Measurements from ENCODE around the gene EIF4G1.
A peak's percentile ranks its signal among the peaks of the same experiment; 100 is the strongest.

The EIF4G1 gene

GRCh38 chr3:184348057-184348382 lies 33.6 kb downstream of the EIF4G1 start:
- Histone ChIP-seq H3K27me3 (replicated peaks in 2 of 5; ENCODE audit: control insufficient read depth in 4 of 5, insufficient read depth in 5 of 5, low read length in 4 of 5) (no peaks in the 10 kb centered on the region), H3K9me3 (ENCODE audit: control extremely low read depth in 1 of 5, control insufficient read depth in 4 of 5, insufficient read depth in 2 of 5, low read depth in 1 of 5, low read length in 4 of 5) (no peaks in the 10 kb centered on the region), H3K36me3 (ENCODE audit: control insufficient read depth in 4 of 4, insufficient read depth in 4 of 4, low read length in 3 of 4) (peaks cover 0 to 12% (median 5%) of the 10 kb centered on the region in 4 experiments), H3K4me1 (ENCODE audit: control extremely low read depth in 1 of 4, control insufficient read depth in 4 of 4, insufficient read depth in 4 of 4, low read length in 3 of 4) (peaks cover 0 to 23% (median 10%) of the 10 kb centered on the region in 4 experiments), H3K27ac (ENCODE audit: insufficient read depth in 1 of 2, low read depth in 1 of 2, low read length in 2 of 2, poor library complexity in 1 of 2, severe bottlenecking in 2 of 2) (peak overlapping the region in 1 of 2 experiments; percentile 67), H3K4me3 (ENCODE audit: control insufficient read depth in 1 of 7, extremely low read depth in 1 of 7, insufficient read depth in 4 of 7, low read depth in 2 of 7, low read length in 6 of 7) (no peak overlapping the region)
- DNase-seq = no peak
- CTCF ChIA-PET = interaction anchor here (1.2 to 2.5 kb wide), 7 partner anchors 10 to 194 kb away, joined by 3 to 13 read pairs (median 5); partner anchors contain the start of gene FAM131A
- WGBS (ENCODE audit: insufficient coverage) = 97% methylated on average over 4 of the region's 4 CpGs
- POLR2A ChIA-PET = no interaction called here

GRCh38 chr3:184349563-184350470 lies 35.4 kb downstream of the EIF4G1 start:
- POLR2A ChIA-PET = no interaction called here
- no peak overlapping the region for H3K27ac ChIP-seq (ENCODE audit: insufficient read depth in 1 of 2, low read depth in 1 of 2, low read length in 2 of 2, poor library complexity in 1 of 2, severe bottlenecking in 2 of 2)
- H3K27me3 ChIP-seq (replicated peaks in 2 of 5; ENCODE audit: control insufficient read depth in 4 of 5, insufficient read depth in 5 of 5, low read length in 4 of 5) = no peaks in the 10 kb centered on the region
- no peak overlapping the region for H3K4me3 ChIP-seq (ENCODE audit: control insufficient read depth in 1 of 7, extremely low read depth in 1 of 7, insufficient read depth in 4 of 7, low read depth in 2 of 7, low read length in 6 of 7)
- WGBS (ENCODE audit: insufficient coverage) = 98% methylated on average over 9 of the region's 10 CpGs
- peaks cover 0 to 23% (median 10%) of the 10 kb centered on the region in 4 experiments for H3K4me1 ChIP-seq (ENCODE audit: control extremely low read depth in 1 of 4, control insufficient read depth in 4 of 4, insufficient read depth in 4 of 4, low read length in 3 of 4)
- H3K36me3 ChIP-seq (ENCODE audit: control insufficient read depth in 4 of 4, insufficient read depth in 4 of 4, low read length in 3 of 4) = peaks cover 0 to 12% (median 1%) of the 10 kb centered on the region in 4 experiments
- no peak for DNase-seq
- CTCF ChIA-PET = interaction anchor here (1.0 to 2.5 kb wide), 8 partner anchors 7 to 192 kb away, joined by 3 to 13 read pairs (median 4); partner anchors contain the start of gene FAM131A
- H3K9me3 ChIP-seq (ENCODE audit: control extremely low read depth in 1 of 5, control insufficient read depth in 4 of 5, insufficient read depth in 2 of 5, low read depth in 1 of 5, low read length in 4 of 5) = no peaks in the 10 kb centered on the region

GRCh38 chr3:184350618-184351017 lies 36.2 kb downstream of the EIF4G1 start:
- Histone ChIP-seq H3K27me3 (replicated peaks in 2 of 5; ENCODE audit: control insufficient read depth in 4 of 5, insufficient read depth in 5 of 5, low read length in 4 of 5) (no peaks in the 10 kb centered on the region), H3K4me1 (ENCODE audit: control extremely low read depth in 1 of 4, control insufficient read depth in 4 of 4, insufficient read depth in 4 of 4, low read length in 3 of 4) (peaks cover 0 to 21% (median 10%) of the 10 kb centered on the region in 4 experiments), H3K4me3 (ENCODE audit: control insufficient read depth in 1 of 7, extremely low read depth in 1 of 7, insufficient read depth in 4 of 7, low read depth in 2 of 7, low read length in 6 of 7) (no peak overlapping the region), H3K36me3 (ENCODE audit: control insufficient read depth in 4 of 4, insufficient read depth in 4 of 4, low read length in 3 of 4) (peaks cover 0 to 12% (median 1%) of the 10 kb centered on the region in 4 experiments), H3K27ac (ENCODE audit: insufficient read depth in 1 of 2, low read depth in 1 of 2, low read length in 2 of 2, poor library complexity in 1 of 2, severe bottlenecking in 2 of 2) (no peak overlapping the region), H3K9me3 (ENCODE audit: control extremely low read depth in 1 of 5, control insufficient read depth in 4 of 5, insufficient read depth in 2 of 5, low read depth in 1 of 5, low read length in 4 of 5) (no peaks in the 10 kb centered on the region)
- ChIA-PET CTCF (interaction anchor here (0.6 to 2.0 kb wide), 4 partner anchors 8 to 21 kb away, joined by 3 to 4 read pairs (median 3); partner anchors contain the start of gene FAM131A), POLR2A (no interaction called here)
- DNase-seq = no peak
- WGBS (ENCODE audit: insufficient coverage) = 100% methylated on average over 5 of the region's 6 CpGs

GRCh38 chr3:184351511-184352148 lies 37.2 kb downstream of the EIF4G1 start:
- H3K36me3 ChIP-seq (ENCODE audit: control insufficient read depth in 4 of 4, insufficient read depth in 4 of 4, low read length in 3 of 4) = peaks cover 0 to 12% (median 1%) of the 10 kb centered on the region in 4 experiments
- CTCF ChIA-PET = interaction anchor here (0.6 to 3.9 kb wide), 8 partner anchors 9 to 199 kb away, joined by 3 to 29 read pairs (median 3); partner anchors contain the start of gene FAM131A
- no peak for DNase-seq
- H3K27me3 ChIP-seq (replicated peaks in 2 of 5; ENCODE audit: control insufficient read depth in 4 of 5, insufficient read depth in 5 of 5, low read length in 4 of 5) = no peaks in the 10 kb centered on the region
- peaks cover 0 to 17% (median 10%) of the 10 kb centered on the region in 4 experiments for H3K4me1 ChIP-seq (ENCODE audit: control extremely low read depth in 1 of 4, control insufficient read depth in 4 of 4, insufficient read depth in 4 of 4, low read length in 3 of 4)
- H3K4me3 ChIP-seq (ENCODE audit: control insufficient read depth in 1 of 7, extremely low read depth in 1 of 7, insufficient read depth in 4 of 7, low read depth in 2 of 7, low read length in 6 of 7) = no peak overlapping the region
- H3K9me3 ChIP-seq (ENCODE audit: control extremely low read depth in 1 of 5, control insufficient read depth in 4 of 5, insufficient read depth in 2 of 5, low read depth in 1 of 5, low read length in 4 of 5) = no peaks in the 10 kb centered on the region
- 94% methylated on average over 8 of the region's 9 CpGs for WGBS (ENCODE audit: insufficient coverage)
- H3K27ac ChIP-seq (ENCODE audit: insufficient read depth in 1 of 2, low read depth in 1 of 2, low read length in 2 of 2, poor library complexity in 1 of 2, severe bottlenecking in 2 of 2) = no peak overlapping the region
- POLR2A ChIA-PET = no interaction called here

- POLR2A ChIA-PET = no interaction called here
- WGBS (ENCODE audit: insufficient coverage) = 96% methylated on average over 14 of the region's 15 CpGs
These were observed 37.9 kb downstream of the EIF4G1 start for GRCh38 chr3:184352149-184352785.

GRCh38 chr3:184352897-184353545 lies 38.6 kb downstream of the EIF4G1 start:
- H3K27me3 ChIP-seq (replicated peaks in 2 of 5; ENCODE audit: control insufficient read depth in 4 of 5, insufficient read depth in 5 of 5, low read length in 4 of 5) = no peaks in the 10 kb centered on the region
- peaks cover 0 to 8% (median 2%) of the 10 kb centered on the region in 4 experiments for H3K4me1 ChIP-seq (ENCODE audit: control extremely low read depth in 1 of 4, control insufficient read depth in 4 of 4, insufficient read depth in 4 of 4, low read length in 3 of 4)
- H3K4me3 ChIP-seq (ENCODE audit: control insufficient read depth in 1 of 7, extremely low read depth in 1 of 7, insufficient read depth in 4 of 7, low read depth in 2 of 7, low read length in 6 of 7) = no peak overlapping the region
- H3K36me3 ChIP-seq (ENCODE audit: control insufficient read depth in 4 of 4, insufficient read depth in 4 of 4, low read length in 3 of 4) = peaks cover 0 to 12% (median 2%) of the 10 kb centered on the region in 4 experiments
- H3K9me3 ChIP-seq (ENCODE audit: control extremely low read depth in 1 of 5, control insufficient read depth in 4 of 5, insufficient read depth in 2 of 5, low read depth in 1 of 5, low read length in 4 of 5) = no peaks in the 10 kb centered on the region
- POLR2A ChIA-PET = no interaction called here
- CTCF ChIA-PET = interaction anchor here (0.9 to 3.9 kb wide), 18 partner anchors 8 to 192 kb away, joined by 3 to 29 read pairs (median 4); partner anchors contain the start of gene FAM131A
- DNase-seq = no peak
- H3K27ac ChIP-seq (ENCODE audit: insufficient read depth in 1 of 2, low read depth in 1 of 2, low read length in 2 of 2, poor library complexity in 1 of 2, severe bottlenecking in 2 of 2) = no peak overlapping the region
- 100% methylated on average over 5 of the region's 11 CpGs for WGBS (ENCODE audit: insufficient coverage)

More at GRCh38 chr3:184352149-184352785, 37.9 kb downstream of the EIF4G1 start:
- Histone ChIP-seq H3K4me1 (ENCODE audit: control extremely low read depth in 1 of 4, control insufficient read depth in 4 of 4, insufficient read depth in 4 of 4, low read length in 3 of 4) (peaks cover 0 to 16% (median 8%) of the 10 kb centered on the region in 4 experiments), H3K27me3 (replicated peaks in 2 of 5; ENCODE audit: control insufficient read depth in 4 of 5, insufficient read depth in 5 of 5, low read length in 4 of 5) (no peaks in the 10 kb centered on the region), H3K4me3 (ENCODE audit: control insufficient read depth in 1 of 7, extremely low read depth in 1 of 7, insufficient read depth in 4 of 7, low read depth in 2 of 7, low read length in 6 of 7) (no peak overlapping the region), H3K9me3 (ENCODE audit: control extremely low read depth in 1 of 5, control insufficient read depth in 4 of 5, insufficient read depth in 2 of 5, low read depth in 1 of 5, low read length in 4 of 5) (no peaks in the 10 kb centered on the region), H3K27ac (ENCODE audit: insufficient read depth in 1 of 2, low read depth in 1 of 2, low read length in 2 of 2, poor library complexity in 1 of 2, severe bottlenecking in 2 of 2) (no peak overlapping the region), H3K36me3 (ENCODE audit: control insufficient read depth in 4 of 4, insufficient read depth in 4 of 4, low read length in 3 of 4) (peaks cover 0 to 12% (median 2%) of the 10 kb centered on the region in 4 experiments)
- DNase-seq = no peak
- CTCF ChIA-PET = interaction anchor here (0.6 to 3.9 kb wide), 10 partner anchors 9 to 199 kb away, joined by 3 to 29 read pairs (median 4); partner anchors contain the start of gene FAM131A
